ENCODE results near the gene CETP.

GRCh38 chr16:56948234-56948633 is 13.5 kb upstream of the CETP start:
- TF ChIP-seq EP300 (IDR thresholded peaks at IDR 0.05) (no peak), CTCF (IDR thresholded peaks at IDR 0.05) (no peak), POLR2A (IDR thresholded peaks at IDR 0.05) (no peak)
